HL-60/S4 (cell line): ENCODE data around the gene FXYD4.
"Not testable (repeated sequence)": the region's sequence is repeated elsewhere in the genome, so short reads cannot be mapped to it uniquely, and the experiment has no call there.

Source experiments
- in situ Hi-C: fragments of 300-500 bp; cut with MboI; formaldehyde crosslinking; loops from 2 replicates; pipeline ENCODE4 v1.14.3; 2022; ENCODE audit warnings: low sequenced_read_pairs

The FXYD4 gene

DNA sequence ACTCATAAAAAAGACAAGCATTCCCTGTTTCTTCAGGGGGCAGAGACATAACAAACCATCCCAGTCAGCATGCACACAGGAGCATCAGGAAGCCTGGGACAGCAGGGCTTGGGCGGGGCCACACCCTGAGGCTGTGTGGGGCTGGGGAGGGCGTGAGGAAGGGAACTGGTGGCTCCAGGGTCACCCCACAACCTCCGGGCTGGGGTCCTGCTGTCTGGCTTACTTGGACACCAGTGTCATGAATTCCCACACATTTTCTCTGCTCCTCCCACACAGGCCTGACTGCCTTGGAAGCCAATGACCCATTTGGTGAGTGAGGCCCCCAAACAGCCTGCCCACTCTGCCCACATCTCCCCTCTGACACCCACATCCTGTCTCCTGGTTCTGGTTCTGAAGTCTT, 2.8 kb downstream of the FXYD4 start:
- in situ Hi-C loops = no loop called here

DNA sequence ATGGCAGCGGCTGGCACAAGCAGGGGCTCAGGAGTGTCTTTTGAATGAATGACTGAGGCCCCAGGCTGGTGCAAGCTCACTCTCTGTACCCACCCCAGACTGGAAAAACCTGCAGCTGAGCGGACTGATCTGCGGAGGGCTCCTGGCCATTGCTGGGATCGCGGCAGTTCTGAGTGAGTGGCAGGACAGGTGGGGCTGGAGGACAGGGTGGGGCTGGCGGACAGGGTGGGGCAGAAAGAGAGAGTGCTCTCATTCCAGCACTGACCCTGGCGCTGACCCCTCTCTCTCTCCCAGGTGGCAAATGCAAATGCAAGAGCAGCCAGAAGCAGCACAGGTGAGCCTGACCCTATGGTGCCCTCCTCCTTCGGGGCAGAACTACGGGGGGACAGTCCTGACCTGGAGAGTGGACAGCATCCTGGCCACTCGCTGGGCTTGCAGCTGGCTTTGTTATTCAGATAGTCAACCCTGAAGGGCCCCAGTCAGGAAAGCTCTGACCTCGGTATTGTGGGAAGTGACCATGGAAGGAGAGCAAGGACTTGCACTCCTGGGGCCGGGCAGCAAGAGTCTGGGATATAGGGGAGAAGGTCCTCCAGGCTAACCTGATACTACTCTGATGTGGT, 4.1 kb downstream of the FXYD4 start:
- in situ Hi-C loops = no loop called here

DNA sequence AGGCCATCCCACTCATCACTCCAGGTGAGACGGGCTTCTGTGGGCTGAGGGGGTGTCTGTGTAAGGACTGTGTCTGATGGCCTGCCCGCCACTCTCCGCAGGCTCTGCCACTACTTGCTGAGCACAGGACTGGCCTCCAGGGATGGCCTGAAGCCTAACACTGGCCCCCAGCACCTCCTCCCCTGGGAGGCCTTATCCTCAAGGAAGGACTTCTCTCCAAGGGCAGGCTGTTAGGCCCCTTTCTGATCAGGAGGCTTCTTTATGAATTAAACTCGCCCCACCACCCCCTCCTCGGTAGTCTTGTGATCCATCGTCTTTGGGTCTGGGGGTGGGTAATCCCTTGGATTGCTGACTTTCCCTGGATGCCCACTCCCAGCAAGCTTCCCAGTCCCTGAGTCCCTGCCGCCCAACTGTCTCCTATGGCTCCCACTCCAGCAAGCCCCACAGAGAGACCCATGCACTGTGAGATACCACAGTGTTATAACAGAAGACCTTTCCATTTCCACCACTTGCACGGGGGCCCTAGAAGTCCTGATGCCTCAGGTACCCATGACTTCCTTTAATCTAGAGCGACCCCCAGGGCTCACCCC, 4.7 kb downstream of the FXYD4 start:
- in situ Hi-C loops = no loop called here

DNA sequence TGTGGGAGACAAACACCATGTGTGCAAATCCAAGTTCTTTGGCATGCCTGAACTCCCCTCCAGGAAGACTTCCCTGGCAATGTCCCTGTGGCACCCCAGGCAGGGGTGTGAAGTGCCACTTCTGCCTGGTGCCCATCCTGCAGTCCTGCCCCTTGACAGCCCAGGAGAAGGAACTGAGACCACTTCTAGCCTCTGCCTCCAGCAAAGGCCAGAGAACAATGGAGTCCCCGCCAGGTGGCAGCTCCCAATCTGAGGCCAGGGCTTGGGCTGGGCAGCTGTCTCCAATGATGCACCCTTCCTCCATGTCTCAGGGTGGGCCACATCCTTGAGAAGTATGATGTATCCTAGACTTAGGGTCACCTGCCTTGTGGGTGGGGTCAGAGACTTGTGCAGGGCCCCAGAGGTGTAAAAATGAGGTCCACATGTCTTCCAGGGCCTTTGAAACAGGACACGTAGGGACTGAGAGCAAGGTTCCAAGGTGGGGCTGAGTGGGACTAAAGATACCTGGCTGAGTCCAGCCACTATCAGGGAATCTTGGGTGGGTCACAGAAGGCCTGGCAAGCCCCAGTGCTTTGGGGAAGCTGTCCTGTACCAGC, 5.5 kb downstream of the FXYD4 start:
- in situ Hi-C loops = no loop called here

DNA sequence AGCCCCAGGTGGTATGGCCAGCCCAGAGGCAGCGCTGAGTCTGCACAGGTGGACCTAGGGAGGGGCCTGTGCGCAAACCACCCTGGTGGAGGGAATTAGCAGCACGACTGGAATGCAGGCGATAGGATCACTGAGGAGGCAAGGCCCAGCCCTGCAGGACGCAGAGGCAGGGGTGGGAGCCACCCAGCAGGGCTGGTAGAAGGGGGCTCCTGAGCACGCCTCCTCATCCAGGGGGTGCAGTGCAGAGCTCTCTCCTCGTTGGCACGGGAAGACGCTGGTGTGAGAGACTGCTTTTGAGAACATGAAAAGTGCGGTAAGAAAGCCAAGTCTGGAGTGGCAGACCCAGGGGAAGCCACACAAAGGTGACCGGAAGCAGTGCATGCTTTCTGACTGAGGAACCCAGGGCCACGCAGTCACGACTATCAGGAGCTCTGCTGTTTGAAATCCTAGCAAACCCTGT, 6.0 kb downstream of the FXYD4 start:
- in situ Hi-C loops = no loop called here

DNA sequence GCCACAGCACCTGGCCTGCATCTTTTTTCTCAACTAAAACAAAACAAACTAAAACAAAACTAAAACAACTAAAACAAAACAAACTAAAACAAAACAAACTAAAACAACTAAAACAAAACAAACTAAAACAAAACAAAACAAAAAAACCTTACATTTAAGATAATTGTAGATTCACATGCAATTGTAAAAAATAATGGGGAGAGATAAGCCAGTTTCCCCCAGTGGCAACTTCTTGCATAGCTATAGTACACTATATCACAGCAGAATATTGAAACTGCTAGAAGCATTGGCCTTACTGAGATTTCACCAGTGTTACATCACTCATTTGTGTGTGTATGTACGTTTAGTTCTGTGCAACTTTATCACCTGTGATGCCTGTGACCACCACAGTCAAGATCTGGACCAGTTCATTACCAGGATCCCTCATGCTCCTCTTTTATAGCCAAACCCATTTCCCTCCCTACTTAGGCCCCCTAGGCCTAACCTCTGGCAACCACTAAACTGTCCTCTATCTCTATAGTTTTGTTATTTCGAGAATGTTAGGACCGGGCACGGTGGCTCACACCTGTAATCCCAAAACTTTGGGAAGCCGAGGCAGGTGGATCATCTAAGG, 9.3 kb downstream of the FXYD4 start:
- in situ Hi-C loops = no loop called here

DNA sequence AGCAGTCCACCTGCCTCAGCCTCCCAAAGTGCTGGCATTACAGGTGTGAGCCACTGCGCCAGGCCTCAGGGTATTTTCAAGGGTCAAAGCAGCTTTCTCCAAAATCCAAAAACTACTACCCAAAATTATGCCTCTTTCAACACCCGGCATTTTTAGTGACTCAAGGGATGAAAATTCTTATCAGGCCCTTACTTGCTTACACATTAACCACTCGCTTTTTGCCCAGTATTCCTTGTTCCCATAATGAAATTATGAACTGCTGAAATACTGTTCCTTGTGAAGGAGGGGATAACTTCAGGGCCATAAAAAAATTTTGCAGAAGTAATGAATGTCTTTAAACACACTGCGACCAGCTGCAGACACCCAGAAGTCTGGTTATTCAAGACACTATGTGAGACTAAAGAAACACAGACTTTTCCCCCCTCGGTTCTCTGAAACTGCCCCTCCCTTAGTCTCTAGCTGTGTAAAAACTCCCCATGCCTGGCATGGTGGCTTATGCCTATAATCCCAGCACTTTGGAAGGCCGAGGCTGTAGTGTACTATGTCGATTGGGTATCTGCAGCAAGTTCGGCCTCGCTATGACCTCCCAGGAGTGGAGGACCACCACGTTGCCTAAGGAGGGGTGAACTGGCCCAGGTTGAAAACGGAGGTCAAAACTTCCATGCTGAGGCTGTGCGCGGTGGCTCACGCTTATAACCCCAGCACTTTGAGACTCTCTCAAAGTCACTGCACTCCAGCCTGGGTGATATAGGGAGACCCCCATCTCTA, 12.0 kb downstream of the FXYD4 start:
- in situ Hi-C loops = no loop called here

DNA sequence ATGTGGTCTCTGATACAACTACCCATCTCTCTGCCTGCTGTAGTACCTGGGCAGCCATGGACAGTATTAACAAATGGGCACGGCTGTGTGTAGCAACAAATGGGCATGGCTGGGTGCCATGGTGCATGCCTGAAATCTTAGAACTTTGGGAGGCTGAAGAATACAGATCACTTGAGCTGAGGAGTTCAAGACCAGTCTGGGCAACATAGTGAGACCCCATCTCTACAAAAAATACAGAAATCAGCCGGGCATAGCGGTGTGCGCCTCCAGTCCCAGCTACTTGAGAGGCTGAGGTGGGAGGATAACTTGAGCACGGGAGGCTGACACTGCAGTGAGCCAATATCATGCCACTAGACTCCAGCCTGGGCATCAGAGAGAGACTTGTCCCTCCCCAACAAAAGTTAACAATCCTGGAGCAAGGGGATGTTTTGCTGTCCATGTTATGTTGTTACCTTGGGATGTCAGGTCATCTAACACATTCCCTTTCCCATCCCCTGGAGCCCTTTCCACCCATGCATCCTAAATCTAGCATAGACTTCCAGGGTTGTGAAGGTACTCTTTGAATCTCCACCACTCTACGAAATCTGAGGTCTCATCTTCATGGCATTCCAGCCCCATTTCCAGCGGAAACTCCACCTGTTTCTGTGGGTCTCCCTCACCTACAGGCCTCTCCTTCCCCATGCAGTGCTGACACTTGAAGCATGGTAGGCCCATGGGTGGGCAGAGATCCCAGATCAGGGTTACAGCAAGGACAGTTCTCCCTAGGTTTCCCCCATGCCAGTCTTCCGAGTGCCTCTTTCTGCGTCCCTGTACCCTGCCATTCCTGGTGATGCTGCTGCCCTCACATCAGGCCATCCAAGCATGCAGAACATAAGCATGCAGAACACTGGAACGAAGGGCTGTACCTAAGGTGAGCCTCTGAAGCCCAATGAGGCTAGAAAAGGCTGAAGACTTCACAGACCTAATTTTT, 13.1 kb downstream of the FXYD4 start:
- in situ Hi-C loops = no loop called here

DNA sequence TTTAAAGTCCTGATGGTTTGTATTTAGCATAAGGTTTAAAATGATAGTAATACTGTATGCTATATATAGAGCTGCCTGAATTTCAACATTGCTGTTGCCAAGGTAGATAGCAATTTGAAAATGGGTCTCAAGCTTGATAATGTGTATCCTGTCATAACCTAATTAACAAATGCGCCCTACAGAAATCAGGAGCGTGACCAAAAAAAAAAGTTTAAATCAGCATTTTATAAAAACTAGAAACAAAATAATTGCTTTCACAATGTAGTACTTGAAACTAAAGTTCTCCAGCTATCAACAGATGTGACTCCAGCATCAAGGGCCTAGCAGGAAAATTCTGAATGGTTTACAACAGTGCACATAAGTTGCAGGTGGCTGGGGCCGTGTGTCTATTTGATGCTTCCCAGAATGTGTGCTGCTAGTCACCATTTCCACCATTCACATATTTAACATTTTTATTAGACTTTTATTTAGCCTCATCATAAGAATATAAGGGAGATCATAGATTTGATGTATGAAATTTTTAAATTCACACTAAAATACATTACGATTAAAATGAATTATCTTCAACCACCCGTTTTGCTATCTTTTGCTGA, 14.1 kb downstream of the FXYD4 start:
- in situ Hi-C loops = no loop called here

DNA sequence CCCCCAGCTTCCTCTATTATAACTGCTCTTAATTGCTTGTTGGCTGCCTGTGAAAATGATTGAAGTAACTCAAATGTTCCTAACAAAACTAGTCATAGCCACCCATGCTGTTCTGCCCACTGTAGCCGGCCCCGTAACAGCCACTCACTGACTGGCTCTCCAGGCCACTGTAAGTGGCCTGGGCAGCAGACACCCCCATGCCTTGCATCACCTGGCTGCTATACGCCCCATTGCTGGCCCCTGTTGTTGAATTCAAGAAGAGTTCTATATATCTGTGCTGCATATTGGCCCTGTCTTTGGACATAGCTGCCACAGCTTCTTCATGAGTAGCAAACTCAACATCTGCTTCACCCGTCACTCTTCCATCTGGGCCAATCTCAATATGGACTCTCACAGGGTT, 15.1 kb downstream of the FXYD4 start:
- in situ Hi-C loops = no loop called here

DNA sequence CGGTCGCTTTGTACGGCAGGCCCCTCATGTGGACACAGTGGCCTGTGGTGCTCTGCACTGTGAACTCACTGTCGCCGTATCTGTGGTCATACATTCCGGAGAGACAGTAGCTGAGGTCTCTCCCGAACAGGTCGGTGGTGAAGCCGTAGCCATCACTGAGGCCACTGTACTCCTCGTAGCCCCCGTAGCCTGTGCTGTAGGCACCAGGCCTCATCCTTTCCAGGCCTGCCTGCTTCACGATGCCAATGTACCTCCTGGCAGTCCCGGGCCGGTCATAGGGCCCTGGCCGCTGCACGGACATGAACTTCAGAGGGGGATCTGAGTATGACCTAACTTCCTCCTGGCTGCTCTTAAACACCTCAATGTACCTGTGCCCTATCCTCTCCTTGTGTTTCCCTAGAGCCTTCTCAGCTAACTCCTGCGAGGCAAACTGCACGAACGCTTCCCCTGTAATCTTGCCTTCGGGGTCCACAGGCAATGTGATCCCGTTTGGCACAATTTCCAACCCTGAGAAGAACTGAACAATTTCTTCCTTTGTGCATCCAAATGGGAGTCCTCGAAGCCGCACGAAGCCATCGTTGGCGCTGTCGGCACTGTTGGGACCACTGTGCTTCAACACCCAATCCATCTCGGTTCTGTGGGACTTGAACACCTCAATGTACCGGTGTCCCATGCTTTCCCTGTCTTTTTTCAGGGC, 15.7 kb downstream of the FXYD4 start:
- in situ Hi-C loops = no loop called here

DNA sequence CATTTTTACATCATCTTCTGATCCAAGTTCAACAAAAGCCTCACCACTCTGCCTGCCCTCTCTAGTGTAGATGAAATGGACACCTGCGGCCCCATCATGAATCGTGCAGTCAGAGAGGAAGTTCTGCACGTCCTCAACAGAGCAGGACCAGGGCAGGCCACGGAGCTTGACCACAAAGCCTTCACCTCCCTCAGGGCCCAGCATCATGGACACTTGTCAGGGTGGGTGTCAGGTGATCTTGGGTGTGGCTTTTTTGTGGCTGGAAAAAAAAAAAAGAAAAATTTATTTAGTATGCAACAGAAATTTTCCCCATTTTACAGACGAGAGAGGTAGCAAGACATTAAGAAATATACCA, 16.2 kb downstream of the FXYD4 start:
- in situ Hi-C loops = no loop called here

DNA sequence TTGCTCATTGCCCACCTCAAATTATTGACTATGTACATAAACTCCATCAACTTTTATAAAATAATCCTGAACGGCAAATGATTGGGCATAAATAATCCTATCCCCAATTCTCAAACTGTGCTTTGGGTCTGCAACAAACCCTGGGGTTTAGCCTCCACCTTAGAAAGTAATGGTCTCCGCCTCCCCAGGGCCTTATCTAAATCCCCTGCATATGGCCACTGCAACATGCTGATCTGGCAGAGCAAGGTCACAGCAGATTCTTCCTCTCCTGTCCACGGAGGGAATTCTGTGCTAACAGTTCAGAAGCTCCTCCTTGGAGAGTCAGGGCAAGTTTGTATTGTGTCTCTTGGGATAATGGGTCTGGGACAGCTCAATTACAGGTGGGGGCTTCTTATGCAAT, 18.4 kb downstream of the FXYD4 start:
- in situ Hi-C loops = no loop called here

DNA sequence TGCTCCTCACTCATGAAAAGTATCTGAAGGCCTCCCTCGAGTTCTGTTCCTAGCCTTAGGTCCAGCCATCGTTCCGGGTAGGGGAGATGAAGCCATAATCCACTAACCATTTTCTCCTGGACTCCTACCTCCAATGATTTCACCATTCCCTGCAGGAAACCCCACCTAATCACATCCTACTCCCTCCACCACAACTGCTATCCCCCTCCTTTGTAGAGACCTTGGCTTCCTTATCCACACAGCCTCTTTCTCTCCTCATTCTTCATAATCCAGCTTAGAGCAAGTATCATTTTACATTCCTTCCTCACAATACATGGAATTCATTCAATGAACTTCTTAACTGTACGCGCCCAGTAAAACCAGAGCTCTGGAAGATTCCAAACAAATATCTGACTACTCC, 18.9 kb downstream of the FXYD4 start:
- in situ Hi-C loops = no loop called here

DNA sequence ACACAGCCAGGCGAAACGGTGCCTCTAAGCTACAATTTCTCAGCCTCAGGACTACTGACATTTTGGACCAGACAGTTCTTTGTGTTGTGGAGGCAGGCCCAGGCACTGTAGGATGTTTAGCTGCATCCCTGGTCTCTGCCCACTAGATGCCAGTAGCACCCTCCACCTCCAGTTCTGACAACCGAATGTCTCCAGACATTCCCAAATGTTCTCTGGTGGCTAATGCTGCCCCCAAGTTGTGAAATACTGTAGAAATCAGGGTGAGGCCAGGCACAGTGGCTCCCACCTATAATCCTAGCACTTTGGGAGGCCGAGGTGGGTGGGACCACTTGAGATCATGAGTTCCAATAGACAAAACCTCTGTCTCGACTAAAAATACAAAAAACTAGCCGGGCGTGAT, 19.3 kb downstream of the FXYD4 start:
- in situ Hi-C loops = no loop called here

DNA sequence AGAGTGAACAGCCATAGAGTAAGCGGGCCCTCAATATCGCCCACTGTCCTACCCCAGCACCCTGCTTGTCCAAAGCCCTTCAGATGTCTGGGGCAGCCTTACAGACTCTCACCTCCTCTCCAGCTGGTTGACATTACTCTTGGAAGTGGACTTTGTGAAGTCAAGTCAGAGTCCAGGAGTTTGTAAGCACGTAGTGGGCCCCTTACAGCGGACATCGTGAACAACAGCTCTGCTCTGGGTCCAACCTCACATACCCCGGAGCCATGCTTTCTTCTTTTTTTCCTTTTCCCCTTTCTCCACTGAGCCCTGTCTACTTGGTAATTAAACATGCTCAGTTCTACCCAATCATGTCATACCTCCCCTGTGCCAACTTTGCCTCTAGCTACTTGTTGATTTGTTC, 20.1 kb downstream of the FXYD4 start:
- in situ Hi-C loops = no loop called here

DNA sequence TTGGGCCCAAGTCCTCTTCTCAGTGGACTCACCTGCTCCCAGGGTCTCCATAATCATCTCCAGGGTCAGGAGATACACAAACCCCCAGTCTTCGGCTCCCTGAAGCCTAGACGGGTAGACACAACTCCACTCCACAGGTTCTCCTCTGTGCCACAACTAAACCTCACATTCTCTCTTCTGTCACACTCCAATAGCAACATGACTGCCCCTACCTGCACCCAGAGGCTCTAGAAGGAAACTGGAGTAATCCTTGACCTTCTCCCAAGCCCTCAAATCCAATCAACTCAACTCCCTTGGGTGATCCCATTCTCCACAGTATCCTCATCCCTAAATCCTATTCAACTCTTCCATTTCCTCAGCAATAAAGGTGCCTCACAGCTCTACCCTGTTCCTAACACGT, 21.3 kb downstream of the FXYD4 start:
- in situ Hi-C loops = no loop called here

DNA sequence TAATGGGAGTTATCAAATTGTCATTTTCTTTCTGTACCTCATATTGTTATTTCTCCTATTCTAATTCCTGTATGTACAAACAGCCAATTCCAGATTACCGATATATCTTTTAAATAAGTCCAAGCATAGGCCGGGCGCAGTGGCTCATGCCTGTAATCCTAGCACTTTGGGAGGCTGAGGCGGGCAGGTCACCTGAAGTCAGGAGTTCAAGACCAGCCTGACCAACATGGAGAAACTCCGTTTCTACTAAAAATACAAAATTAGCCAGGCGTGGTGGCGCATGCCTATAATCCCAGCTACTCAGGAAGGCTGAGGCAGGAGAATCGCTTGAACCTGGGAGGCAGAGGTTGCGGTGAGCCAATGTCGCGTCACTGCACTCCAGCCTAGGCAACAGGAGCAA, 21.8 kb downstream of the FXYD4 start:
- in situ Hi-C loops = not testable (repeated sequence)

DNA sequence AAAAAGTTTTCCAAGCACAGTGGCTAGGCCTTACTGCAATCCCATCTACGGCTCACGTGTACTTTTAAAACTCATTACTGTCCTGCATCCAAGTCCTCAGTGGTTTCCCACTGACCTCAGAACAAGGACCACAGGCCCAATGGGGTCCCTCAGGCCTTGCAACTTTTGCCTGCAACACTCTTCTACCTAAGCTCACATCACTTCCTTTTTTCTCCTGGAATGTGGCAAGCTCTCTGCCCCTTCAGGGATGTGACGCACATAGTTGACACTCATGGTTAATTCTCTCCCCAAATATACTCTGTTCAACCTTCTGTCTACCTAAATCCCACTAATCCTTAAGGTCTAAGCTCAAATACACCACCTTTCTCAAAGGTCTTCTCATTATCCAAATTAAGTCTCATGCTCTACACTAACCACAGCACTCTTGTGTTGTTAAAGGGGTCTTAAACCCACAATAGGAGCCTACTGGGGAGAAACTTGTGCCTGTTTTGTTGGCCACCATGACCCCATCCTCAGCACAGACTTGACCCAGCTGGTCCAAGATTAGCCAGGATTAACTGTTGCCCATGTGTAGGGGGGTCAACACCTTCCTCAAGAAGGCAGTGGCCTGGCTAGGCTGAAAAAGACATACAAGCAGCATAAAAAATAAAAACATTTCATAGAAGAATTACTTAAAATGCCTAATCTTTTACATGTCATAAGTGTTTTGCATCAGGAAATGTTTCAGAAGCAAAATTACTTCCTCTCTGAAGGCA, 22.3 kb downstream of the FXYD4 start:
- in situ Hi-C loops = no loop called here
